ENCODE data around the gene PGBD5. TPM values are rescaled to one million over a fixed set of nuclear protein-coding genes. Genes with fewer than 3 reads are reported as not detected.
A peak's percentile ranks its signal among the peaks of the same experiment; 100 is the strongest.

The PGBD5 gene
- total and polyA plus RNA-seq, 8 donors = 2.8 to 17.2 (median 10.4) TPM

DNA sequence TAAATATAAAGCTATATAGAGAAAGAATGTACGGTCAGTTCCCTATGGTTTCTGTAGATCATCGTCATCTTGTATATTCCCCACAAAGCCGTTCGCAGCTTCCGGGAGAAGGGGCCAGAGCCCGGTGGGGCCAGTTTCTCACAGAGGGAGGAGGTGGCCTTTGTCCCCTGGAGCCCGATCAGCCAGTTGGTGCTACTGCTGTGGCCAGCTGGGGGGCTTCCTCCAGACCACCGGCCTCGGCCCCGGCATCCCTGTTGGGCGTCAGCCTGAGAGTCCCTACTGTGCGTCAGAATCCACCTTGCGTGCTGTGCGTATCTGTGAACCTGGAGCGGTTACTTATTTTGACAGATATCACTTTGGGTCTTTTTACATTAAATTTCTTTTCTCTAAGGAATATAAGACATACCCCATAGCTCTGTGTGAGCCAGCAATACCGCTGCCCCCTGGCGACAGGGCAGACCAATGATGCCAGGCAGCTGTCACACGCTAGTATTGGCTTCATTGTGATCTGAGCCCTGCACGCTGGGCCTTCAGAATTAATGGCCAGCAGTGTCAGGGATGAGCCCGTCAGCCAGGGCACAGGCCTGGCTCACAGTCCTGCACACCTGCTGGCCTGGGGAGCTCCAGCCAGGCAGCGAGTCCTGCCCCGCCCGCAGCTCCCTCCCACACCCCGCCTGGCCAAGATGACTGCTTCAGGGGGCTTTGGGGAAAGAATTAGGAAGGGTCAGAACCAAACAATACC is 145.9 kb downstream of the PGBD5 start:
- peak in 2 of 6 donors; percentile 59 to 64 for DNase-seq
- peak; percentile 19 to 58 (median 30) for ATAC-seq
- FAIRE-seq = no peak
- Histone ChIP-seq H3K27me3 (no peaks in the 10 kb centered on the region), H3K4me1 (peaks cover 13 to 25% (median 15%) of the 10 kb centered on the region in 3 donors), H3K9me3 (no peaks in the 10 kb centered on the region), H3K4me3 (no peak overlapping the region), H3K27ac (peak overlapping the region; percentile 12 to 71 (median 56)), H3K36me3 (peaks cover 0 to 33% (median 0%) of the 10 kb centered on the region in 3 donors)
- intact Hi-C loops (cut with DNase I) = no loop called here
- 61% methylated on average over 24 of the region's 24 CpGs for whole genome bisulfite sequencing, 2 donors
- TF ChIP-seq, protein P1, sequence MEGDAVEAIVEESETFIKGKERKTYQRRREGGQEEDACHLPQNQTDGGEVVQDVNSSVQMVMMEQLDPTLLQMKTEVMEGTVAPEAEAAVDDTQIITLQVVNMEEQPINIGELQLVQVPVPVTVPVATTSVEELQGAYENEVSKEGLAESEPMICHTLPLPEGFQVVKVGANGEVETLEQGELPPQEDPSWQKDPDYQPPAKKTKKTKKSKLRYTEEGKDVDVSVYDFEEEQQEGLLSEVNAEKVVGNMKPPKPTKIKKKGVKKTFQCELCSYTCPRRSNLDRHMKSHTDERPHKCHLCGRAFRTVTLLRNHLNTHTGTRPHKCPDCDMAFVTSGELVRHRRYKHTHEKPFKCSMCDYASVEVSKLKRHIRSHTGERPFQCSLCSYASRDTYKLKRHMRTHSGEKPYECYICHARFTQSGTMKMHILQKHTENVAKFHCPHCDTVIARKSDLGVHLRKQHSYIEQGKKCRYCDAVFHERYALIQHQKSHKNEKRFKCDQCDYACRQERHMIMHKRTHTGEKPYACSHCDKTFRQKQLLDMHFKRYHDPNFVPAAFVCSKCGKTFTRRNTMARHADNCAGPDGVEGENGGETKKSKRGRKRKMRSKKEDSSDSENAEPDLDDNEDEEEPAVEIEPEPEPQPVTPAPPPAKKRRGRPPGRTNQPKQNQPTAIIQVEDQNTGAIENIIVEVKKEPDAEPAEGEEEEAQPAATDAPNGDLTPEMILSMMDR (IDR thresholded peaks at IDR 0.05) = no peak

DNA sequence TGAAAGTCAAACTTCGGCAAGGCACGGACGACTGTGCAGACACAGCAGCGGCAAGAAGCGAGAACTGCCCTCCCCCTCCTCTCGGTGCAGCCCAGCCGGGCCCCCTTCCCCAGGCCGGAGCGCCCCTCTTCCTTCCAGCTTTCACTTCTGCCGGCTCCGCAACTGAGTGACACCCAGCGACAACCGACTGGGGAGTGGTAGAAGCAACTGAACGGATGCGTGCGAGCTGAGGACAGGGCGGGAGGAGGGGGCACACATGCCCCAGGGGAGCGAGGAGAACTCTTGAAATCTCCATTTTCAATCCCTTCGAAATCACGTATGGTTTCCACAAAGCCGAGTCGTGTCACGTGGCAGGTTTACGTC is 146.6 kb downstream of the PGBD5 start:
- WGBS, 2 donors = 91 to 94% methylated on average over 24 of the region's 24 CpGs
- TF ChIP-seq, protein P1 (IDR thresholded peaks at IDR 0.05) = no peak
- H3K4me1 ChIP-seq = peaks cover 13 to 25% (median 15%) of the 10 kb centered on the region in 3 donors
- DNase-seq (peak in 1 of 6 donors; percentile 53), FAIRE-seq (no peak), ATAC-seq (no peak)
- H3K4me3 ChIP-seq = no peak overlapping the region
- peak overlapping the region in 2 of 4 donors; percentile 71 for H3K27ac ChIP-seq
- H3K27me3 ChIP-seq = no peaks in the 10 kb centered on the region
- peaks cover 0 to 40% (median 0%) of the 10 kb centered on the region in 3 donors for H3K36me3 ChIP-seq
- intact Hi-C loops (cut with DNase I) = no loop called here
- no peaks in the 10 kb centered on the region for H3K9me3 ChIP-seq

DNA sequence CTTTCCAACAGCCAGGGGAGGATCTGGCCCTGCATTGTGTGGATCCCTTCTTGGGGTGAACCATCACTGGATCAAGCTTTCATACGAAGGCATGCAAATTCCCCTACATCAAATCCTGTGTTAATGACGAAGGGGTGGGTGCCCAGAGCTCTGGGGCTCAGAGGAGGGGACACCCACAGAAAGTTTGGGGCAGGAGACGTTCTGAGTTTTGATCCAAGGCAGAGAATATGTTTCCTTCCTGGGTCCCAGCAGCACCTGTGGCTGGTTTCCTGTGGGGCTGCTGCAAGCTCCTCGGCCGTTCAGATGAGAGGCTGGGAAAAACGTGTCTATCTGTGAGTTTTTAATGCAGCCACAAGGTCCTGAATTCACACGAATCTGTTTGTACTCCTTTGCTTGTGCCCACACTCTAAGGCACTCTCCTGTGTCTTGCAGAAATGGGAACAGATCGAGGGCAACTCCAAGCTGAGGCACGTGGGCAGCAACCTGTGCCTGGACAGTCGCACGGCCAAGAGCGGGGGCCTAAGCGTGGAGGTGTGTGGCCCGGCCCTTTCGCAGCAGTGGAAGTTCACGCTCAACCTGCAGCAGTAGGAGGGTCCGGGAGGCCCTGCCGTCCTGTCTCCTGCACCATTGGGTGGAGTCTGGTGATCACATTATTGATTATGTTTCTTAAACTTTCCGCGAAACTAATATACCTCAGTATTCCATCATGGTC is 147.1 kb downstream of the PGBD5 start:
- intact Hi-C loops (cut with DNase I) = no loop called here
- FAIRE-seq (no peak), DNase-seq (peak in 1 of 6 donors; percentile 40), ATAC-seq (no peak)
- no peak overlapping the region for H3K4me3 ChIP-seq
- no peaks in the 10 kb centered on the region for H3K9me3 ChIP-seq
- no peaks in the 10 kb centered on the region for H3K27me3 ChIP-seq
- peaks cover 13 to 25% (median 15%) of the 10 kb centered on the region in 3 donors for H3K4me1 ChIP-seq
- TF ChIP-seq, protein P1 (IDR thresholded peaks at IDR 0.05) = no peak
- 86 to 87% methylated on average over 20 of the region's 20 CpGs for WGBS, 2 donors
- peaks cover 0 to 42% (median 0%) of the 10 kb centered on the region in 3 donors for H3K36me3 ChIP-seq
- H3K27ac ChIP-seq = peak overlapping the region in 2 of 4 donors; percentile 71

DNA sequence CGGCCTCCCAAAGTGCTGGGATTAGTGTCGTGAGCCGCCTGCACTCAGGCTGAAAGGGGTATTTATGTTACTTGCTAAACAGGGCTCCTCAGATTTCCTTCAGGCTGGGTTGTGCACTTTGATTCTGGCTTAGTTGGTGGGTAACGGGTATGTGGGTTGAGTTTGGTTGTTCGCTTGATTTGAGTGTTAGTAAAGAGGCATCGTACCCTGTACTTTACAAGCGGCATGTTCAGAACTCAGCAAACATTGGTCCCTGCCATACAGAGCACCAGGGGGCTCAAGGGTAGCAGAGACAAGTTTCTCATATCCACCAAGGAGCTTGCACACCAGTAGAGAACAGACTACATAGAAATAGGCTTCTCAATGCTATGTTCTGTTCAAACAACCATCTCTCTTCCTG is 147.8 kb downstream of the PGBD5 start:
- Histone ChIP-seq H3K4me3 (no peak overlapping the region), H3K36me3 (peaks cover 0 to 42% (median 0%) of the 10 kb centered on the region in 3 donors), H3K4me1 (peaks cover 13 to 25% (median 15%) of the 10 kb centered on the region in 3 donors), H3K27ac (no peak overlapping the region), H3K9me3 (no peaks in the 10 kb centered on the region), H3K27me3 (no peaks in the 10 kb centered on the region)
- FAIRE-seq (no peak), DNase-seq (no peak), ATAC-seq (no peak)
- intact Hi-C loops (cut with DNase I) = no loop called here
- WGBS, 2 donors = 94 to 96% methylated on average over 7 of the region's 7 CpGs
- TF ChIP-seq, protein P1 (IDR thresholded peaks at IDR 0.05) = no peak

Data from pancreas (tissue), 10 donors.